ENCODE measurements around the gene NAGLU. TPM values are rescaled to one million over a fixed set of nuclear protein-coding genes. Genes with fewer than 3 reads are reported as not detected.

NAGLU gene
- polyA plus RNA-seq, 1 donor (not counting 4 experiments of a cell fraction or from before 2014, with no cell fraction given): 6.9 TPM

GRCh38 chr17:42568341-42569111 lies 32.5 kb downstream of the NAGLU start:
- Histone ChIP-seq H4K20me1 (ENCODE audit: control insufficient read depth, extremely low read depth, insufficient read depth, low read length) (no peaks in the 10 kb centered on the region), H3K9ac (ENCODE audit: control insufficient read depth, extremely low read depth, insufficient read depth, low read length) (no peak overlapping the region), H3K27ac (ENCODE audit: control insufficient read depth, insufficient read depth, low read length) (no peak overlapping the region), H3K4me2 (ENCODE audit: control insufficient read depth, extremely low read depth, insufficient read depth, low read depth, low read length) (no peak overlapping the region), H3K9me3 (ENCODE audit: control insufficient read depth, low read depth, low read length) (no peaks in the 10 kb centered on the region), H3K9me1 (ENCODE audit: control insufficient read depth, extremely low read depth, insufficient read depth, low read length) (no peaks in the 10 kb centered on the region), H3K79me2 (ENCODE audit: control insufficient read depth, insufficient read depth, low read length) (peaks cover 35% of the 10 kb centered on the region), H3K27me3 (ENCODE audit: control insufficient read depth, extremely low read depth, insufficient read depth, low read length) (no peaks in the 10 kb centered on the region), H3K4me1 (ENCODE audit: control insufficient read depth, extremely low read depth, insufficient read depth, low read length) (peaks cover 18% of the 10 kb centered on the region), H2AFZ (ENCODE audit: control insufficient read depth, low read length) (no peak overlapping the region), H3K36me3 (ENCODE audit: control insufficient read depth in 2 of 2, extremely low read depth in 1 of 2, insufficient read depth in 2 of 2, low read length in 2 of 2) (peaks cover 43 to 62% of the 10 kb centered on the region in 2 experiments), H3K4me3 (ENCODE audit: control insufficient read depth in 2 of 3, extremely low read depth in 1 of 3, insufficient read depth in 2 of 3, low read depth in 1 of 3, low read length in 3 of 3) (no peak overlapping the region)
- dilution Hi-C loops (cut with MboI; ENCODE audit: extremely low pct_ligation_motif_present, low sequenced_read_pairs): no loop called here
- FAIRE-seq: no peak
- TF ChIP-seq EZH2 (IDR thresholded peaks at IDR 0.05; ENCODE audit: low read length): no peak
- no peak for TF ChIP-seq CTCF (optimal IDR thresholded peaks at IDR 0.05 in 1 of 3, IDR thresholded peaks at IDR 0.05 in 1 of 3, conservative IDR thresholded peaks at IDR 0.05 in 1 of 3; ENCODE audit: extremely low read depth in 1 of 3, insufficient read depth in 2 of 3, low read length in 3 of 3)
- no peak for DNase-seq (ENCODE audit: low read depth, low spot score)

GRCh38 chr17:42571435-42572225 lies 35.6 kb downstream of the NAGLU start:
- Histone ChIP-seq H3K79me2 (ENCODE audit: control insufficient read depth, insufficient read depth, low read length) (peaks cover 45% of the 10 kb centered on the region), H3K4me2 (ENCODE audit: control insufficient read depth, extremely low read depth, insufficient read depth, low read depth, low read length) (no peak overlapping the region)
- FAIRE-seq: no peak

More at GRCh38 chr17:42571435-42572225, 35.6 kb downstream of the NAGLU start:
- dilution Hi-C loops (cut with MboI; ENCODE audit: extremely low pct_ligation_motif_present, low sequenced_read_pairs): no loop called here
- no peaks in the 10 kb centered on the region for H3K9me1 ChIP-seq (ENCODE audit: control insufficient read depth, extremely low read depth, insufficient read depth, low read length)
- no peaks in the 10 kb centered on the region for H3K27me3 ChIP-seq (ENCODE audit: control insufficient read depth, extremely low read depth, insufficient read depth, low read length)
- H3K36me3 ChIP-seq (ENCODE audit: control insufficient read depth in 2 of 2, extremely low read depth in 1 of 2, insufficient read depth in 2 of 2, low read length in 2 of 2): peaks cover 39 to 47% of the 10 kb centered on the region in 2 experiments
- DNase-seq (ENCODE audit: low read depth, low spot score): no peak
- H2AFZ ChIP-seq (ENCODE audit: control insufficient read depth, low read length): no peak overlapping the region
- TF ChIP-seq EZH2 (IDR thresholded peaks at IDR 0.05; ENCODE audit: low read length) (no peak), CTCF (optimal IDR thresholded peaks at IDR 0.05 in 1 of 3, IDR thresholded peaks at IDR 0.05 in 1 of 3, conservative IDR thresholded peaks at IDR 0.05 in 1 of 3; ENCODE audit: extremely low read depth in 1 of 3, insufficient read depth in 2 of 3, low read length in 3 of 3) (no peak)
- no peaks in the 10 kb centered on the region for H3K9me3 ChIP-seq (ENCODE audit: control insufficient read depth, low read depth, low read length)
- H3K27ac ChIP-seq (ENCODE audit: control insufficient read depth, insufficient read depth, low read length): no peak overlapping the region
- no peaks in the 10 kb centered on the region for H4K20me1 ChIP-seq (ENCODE audit: control insufficient read depth, extremely low read depth, insufficient read depth, low read length)
- no peak overlapping the region for H3K4me3 ChIP-seq (ENCODE audit: control insufficient read depth in 2 of 3, extremely low read depth in 1 of 3, insufficient read depth in 2 of 3, low read depth in 1 of 3, low read length in 3 of 3)
- H3K9ac ChIP-seq (ENCODE audit: control insufficient read depth, extremely low read depth, insufficient read depth, low read length): no peak overlapping the region
- H3K4me1 ChIP-seq (ENCODE audit: control insufficient read depth, extremely low read depth, insufficient read depth, low read length): peaks cover 12% of the 10 kb centered on the region

All from keratinocyte (primary cell).